Body of pancreas (tissue), 4 donors: ENCODE results near the gene MYBPC3. TPM values are rescaled to one million over a fixed set of nuclear protein-coding genes. Genes with fewer than 3 reads are reported as not detected.

Experiments used
- ATAC-seq: fragments of 150-250 bp; one replicate; pipeline ENCODE4 v1.9.1; 2016
- DNase-seq, 4 donors: peaks; one replicate each; pipeline ENCODE4 v3.0.0-alpha.2; 2019
- H3K27ac ChIP-seq, 4 donors: fragments of 200-600 bp; sonication (generic); 1 replicate in 3 of 4; 2 replicates in 1 of 4; pipeline versions ENCODE4 v1.5.1 to v1.6.1; 2016 to 2019; ENCODE audit warnings: mild to moderate bottlenecking in 1 of 4, mixed read lengths in 1 of 4, moderate library complexity in 1 of 4
- H3K27me3 ChIP-seq, 2 donors: fragments of 200-600 bp; sonication (generic); one replicate each; pipeline ENCODE4 v1.6.0; 2016; ENCODE audit warnings: mild to moderate bottlenecking in 1 of 2
- H3K36me3 ChIP-seq, 2 donors: fragments of 200-600 bp; sonication (generic); replicated peaks in 1 of 2; 2 replicates each; pipeline ENCODE4 v1.5.1; 2016; ENCODE audit warnings: low read depth in 2 of 2; ENCODE audit not compliant: insufficient read depth in 1 of 2
- H3K4me1 ChIP-seq: fragments of 200-600 bp; sonication (generic); one replicate; pipeline ENCODE4 v1.6.0; 2016
- H3K4me3 ChIP-seq, 2 donors: fragments of 200-600 bp; sonication (generic); 1 replicate in 1 of 2; 2 replicates in 1 of 2; pipeline ENCODE4 v1.5.1; 2016 to 2019
- H3K9me3 ChIP-seq, 3 donors: fragments of 200-600 bp; sonication (generic); 1 replicate in 2 of 3; 2 replicates in 1 of 3; pipeline ENCODE4 v1.5.1; 2016
- POLR2A ChIP-seq, 3 donors: fragments of 450-650 bp; IDR thresholded peaks; one replicate each; pipeline ENCODE4 v1.6.1; 2016; ENCODE audit warnings: antibody characterized with exemption in 3 of 3, mild to moderate bottlenecking in 2 of 3
- WGBS, 2 donors: methylation state at CpG; one replicate each; pipeline ENCODE4 v1.1.5; 2017; 5-methylcytosine and 5-hydroxymethylcytosine counted together
- intact Hi-C: fragments of 100-400 bp; cut with DNase I; formaldehyde crosslinking; loops from one replicate; pipeline ENCODE4 v1.15.1; 2023
- total RNA-seq, 2 donors: library from RNA; depleted of rRNA; stranded (reverse); fragments of >200 nt; gene quantifications; one replicate each; pipeline ENCODE4 v1.1.0, GENCODE V29; 2016
- TF ChIP-seq, protein P1 (sequence below), 7 experiments: fragments of 450-650 bp in 4 of 7; fragments of 200-600 bp in 3 of 7; sonication (generic) in 3 of 7; IDR thresholded peaks; one replicate each; pipeline ENCODE4 v1.5.1; 2016 to 2019; ENCODE audit warnings: antibody characterized with exemption in 7 of 7

Gene MYBPC3
- total RNA-seq, 2 donors from 2014 or later: not detected

DNA sequence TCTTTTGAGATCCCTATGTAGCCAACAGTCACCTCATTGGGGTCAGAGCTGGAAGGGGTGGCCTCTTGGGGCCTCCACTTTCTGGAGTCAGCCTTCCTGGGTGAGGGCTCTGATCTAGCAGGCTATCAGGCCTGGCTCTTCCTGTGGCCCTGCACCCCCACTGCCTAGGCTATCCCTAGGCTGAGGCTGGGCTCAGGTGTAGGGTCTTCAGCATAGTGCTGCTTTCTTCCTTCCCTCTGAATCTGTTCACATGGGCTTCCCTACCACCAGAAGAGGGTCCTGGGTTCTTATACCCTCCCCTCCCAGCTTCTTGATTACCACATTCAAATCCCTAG, 26.3 kb upstream of the MYBPC3 start:
- H3K36me3 ChIP-seq: no peaks in the 10 kb centered on the region
- TF ChIP-seq POLR2A (IDR thresholded peaks at IDR 0.05): no peak
- TF ChIP-seq, protein P1, sequence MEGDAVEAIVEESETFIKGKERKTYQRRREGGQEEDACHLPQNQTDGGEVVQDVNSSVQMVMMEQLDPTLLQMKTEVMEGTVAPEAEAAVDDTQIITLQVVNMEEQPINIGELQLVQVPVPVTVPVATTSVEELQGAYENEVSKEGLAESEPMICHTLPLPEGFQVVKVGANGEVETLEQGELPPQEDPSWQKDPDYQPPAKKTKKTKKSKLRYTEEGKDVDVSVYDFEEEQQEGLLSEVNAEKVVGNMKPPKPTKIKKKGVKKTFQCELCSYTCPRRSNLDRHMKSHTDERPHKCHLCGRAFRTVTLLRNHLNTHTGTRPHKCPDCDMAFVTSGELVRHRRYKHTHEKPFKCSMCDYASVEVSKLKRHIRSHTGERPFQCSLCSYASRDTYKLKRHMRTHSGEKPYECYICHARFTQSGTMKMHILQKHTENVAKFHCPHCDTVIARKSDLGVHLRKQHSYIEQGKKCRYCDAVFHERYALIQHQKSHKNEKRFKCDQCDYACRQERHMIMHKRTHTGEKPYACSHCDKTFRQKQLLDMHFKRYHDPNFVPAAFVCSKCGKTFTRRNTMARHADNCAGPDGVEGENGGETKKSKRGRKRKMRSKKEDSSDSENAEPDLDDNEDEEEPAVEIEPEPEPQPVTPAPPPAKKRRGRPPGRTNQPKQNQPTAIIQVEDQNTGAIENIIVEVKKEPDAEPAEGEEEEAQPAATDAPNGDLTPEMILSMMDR (IDR thresholded peaks at IDR 0.05): no peak
- no peaks in the 10 kb centered on the region for H3K4me1 ChIP-seq
- ATAC-seq (no peak), DNase-seq (no peak)
- no peak overlapping the region for H3K4me3 ChIP-seq
- H3K27me3 ChIP-seq: no peaks in the 10 kb centered on the region
- H3K9me3 ChIP-seq: no peaks in the 10 kb centered on the region
- H3K27ac ChIP-seq: peak overlapping the region in 1 of 4 donors; percentile 57
- intact Hi-C loops: loop anchor here (5.0 kb wide), 1 partner anchor 73 kb away; no protein-coding TSS in a partner anchor

- Histone ChIP-seq H3K4me1 (no peaks in the 10 kb centered on the region), H3K9me3 (no peaks in the 10 kb centered on the region), H3K27ac (peak within 1 kb of the TSS in 2 of 4 donors; percentile 12 to 57), H3K27me3 (no peaks in the 10 kb centered on the region), H3K36me3 (no peaks in the 10 kb centered on the region), H3K4me3 (no peak within 1 kb of the TSS)
- intact Hi-C loops: loop anchor here (5.0 kb wide), 1 partner anchor 74 kb away; no protein-coding TSS in a partner anchor
- TF ChIP-seq POLR2A (IDR thresholded peaks at IDR 0.05): peak in 1 of 3 donors; percentile 41
- TF ChIP-seq, protein P1 (IDR thresholded peaks at IDR 0.05): no peak
- no peak for ATAC-seq
- WGBS, 2 donors: 66 to 70% methylated on average over 8 to 30 of the region's 31 CpGs
- DNase-seq: peak in 2 of 4 donors; percentile 27 to 76
Observed at GRCh38 chr11:47378010-47378835, 25.7 kb upstream of the MYBPC3 start, which contains the start of gene SPI1. TSS of gene SPI1 (minus strand) at chr11:47378547. CDS start at chr11:47378353, 194 bp downstream.

DNA sequence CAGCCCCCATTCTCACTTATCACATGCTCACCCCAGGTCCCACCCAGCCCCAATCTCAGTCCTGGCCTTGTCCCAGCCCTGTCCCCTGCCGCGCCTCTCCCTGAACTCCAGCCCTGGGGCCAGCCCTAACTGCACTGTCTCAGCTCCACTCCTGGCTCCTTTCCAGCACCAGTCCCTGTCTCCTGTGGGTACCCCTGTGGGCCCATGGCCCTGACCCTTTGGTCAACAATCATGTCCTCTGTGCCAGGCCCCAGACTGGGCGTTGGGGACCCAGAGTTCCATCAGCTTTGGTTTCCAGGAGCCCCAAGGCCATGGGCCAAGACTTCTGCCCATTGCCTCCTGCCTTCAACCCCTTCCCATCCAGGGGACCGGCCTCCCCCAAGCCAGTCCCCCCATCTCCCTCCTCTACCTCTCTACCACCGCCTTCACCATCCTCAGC, 25.1 kb upstream of the MYBPC3 start:
- TF ChIP-seq, protein P1 (IDR thresholded peaks at IDR 0.05): no peak
- no peak for TF ChIP-seq POLR2A (IDR thresholded peaks at IDR 0.05)
- H3K27ac ChIP-seq: peak overlapping the region in 1 of 4 donors; percentile 57
- WGBS, 2 donors: 60 to 91% methylated on average over 4 to 5 of the region's 5 CpGs
- intact Hi-C loops: loop anchor here (5.0 kb wide), 1 partner anchor 75 kb away; no protein-coding TSS in a partner anchor
- H3K4me3 ChIP-seq: no peak overlapping the region
- no peaks in the 10 kb centered on the region for H3K9me3 ChIP-seq
- DNase-seq (no peak), ATAC-seq (no peak)
- H3K4me1 ChIP-seq: no peaks in the 10 kb centered on the region
- no peaks in the 10 kb centered on the region for H3K27me3 ChIP-seq
- H3K36me3 ChIP-seq: no peaks in the 10 kb centered on the region

GRCh38 chr11:47376525-47377371, 24.2 kb upstream of the MYBPC3 start:
- TF ChIP-seq, protein P1 (IDR thresholded peaks at IDR 0.05): no peak
- no peak for TF ChIP-seq POLR2A (IDR thresholded peaks at IDR 0.05)
- intact Hi-C loops: loop anchor here (5.0 kb wide), 1 partner anchor 76 kb away; no protein-coding TSS in a partner anchor
- Histone ChIP-seq H3K27ac (peak overlapping the region in 1 of 4 donors; percentile 57), H3K27me3 (no peaks in the 10 kb centered on the region), H3K4me3 (no peak overlapping the region), H3K4me1 (no peaks in the 10 kb centered on the region), H3K36me3 (no peaks in the 10 kb centered on the region), H3K9me3 (no peaks in the 10 kb centered on the region)
- WGBS, 2 donors: 62 to 64% methylated on average over 7 to 14 of the region's 14 CpGs
- no peak for ATAC-seq
- peak in 1 of 4 donors; percentile 42 for DNase-seq
